GM18909 (cell line): ENCODE results near the gene AP1B1.
"Not testable (repeated sequence)": the region's sequence is repeated elsewhere in the genome, so short reads cannot be mapped to it uniquely, and the experiment has no call there.

Source experiments
- ATAC-seq: cut with Tn5 transposase; IDR thresholded peaks from one replicate; pipeline ENCODE4 v1.9.1; 2021; ENCODE audit warnings: mild to moderate bottlenecking; ENCODE audit not compliant: unreplicated experiment, poor library complexity

AP1B1 gene

DNA sequence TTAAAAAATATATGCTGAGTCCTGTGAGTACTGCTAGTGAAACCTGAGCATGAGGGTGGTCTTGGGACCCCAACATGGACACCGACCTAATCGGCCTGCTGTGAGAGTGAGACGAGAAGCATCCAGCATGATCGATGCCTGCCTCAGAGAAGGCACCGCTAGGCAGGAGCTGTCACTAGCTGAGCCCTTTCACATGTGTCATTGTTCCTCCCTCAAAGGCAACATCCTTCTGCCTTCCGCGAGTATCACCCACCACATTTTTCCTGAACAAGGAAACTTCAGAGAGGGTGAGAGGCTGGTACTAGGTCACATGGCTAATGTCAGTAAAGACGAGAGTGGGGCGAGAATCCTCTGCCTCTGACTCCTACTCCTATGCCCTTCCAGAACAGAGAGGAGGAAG, 35.6 kb downstream of the AP1B1 start:
- no peak for ATAC-seq

- ATAC-seq = no peak
Measured at GRCh38 chr22:29351891-29352290, 36.5 kb downstream of the AP1B1 start.

DNA sequence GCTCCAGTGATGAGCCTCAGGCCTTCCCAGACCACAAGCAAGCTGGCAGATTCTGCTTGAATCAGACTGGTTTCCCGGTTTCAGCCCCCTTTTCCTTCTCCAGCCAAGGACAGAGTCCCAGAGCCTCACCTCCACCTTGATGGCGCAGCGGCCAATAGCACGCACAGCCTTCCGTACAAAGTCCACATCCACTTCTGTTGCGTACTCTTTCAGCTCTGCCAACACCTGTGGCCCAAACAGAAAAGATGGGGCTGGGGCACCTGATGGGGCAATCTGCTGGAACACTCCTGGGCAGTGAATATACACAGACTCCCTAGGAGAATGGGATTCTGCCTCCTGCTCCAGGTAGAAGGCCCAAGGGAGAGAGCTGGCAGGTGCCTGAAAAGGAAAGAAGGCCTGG, 37.3 kb downstream of the AP1B1 start:
- no peak for ATAC-seq

- no peak for ATAC-seq
Measured at GRCh38 chr22:29348956-29349355, 39.4 kb downstream of the AP1B1 start.

DNA sequence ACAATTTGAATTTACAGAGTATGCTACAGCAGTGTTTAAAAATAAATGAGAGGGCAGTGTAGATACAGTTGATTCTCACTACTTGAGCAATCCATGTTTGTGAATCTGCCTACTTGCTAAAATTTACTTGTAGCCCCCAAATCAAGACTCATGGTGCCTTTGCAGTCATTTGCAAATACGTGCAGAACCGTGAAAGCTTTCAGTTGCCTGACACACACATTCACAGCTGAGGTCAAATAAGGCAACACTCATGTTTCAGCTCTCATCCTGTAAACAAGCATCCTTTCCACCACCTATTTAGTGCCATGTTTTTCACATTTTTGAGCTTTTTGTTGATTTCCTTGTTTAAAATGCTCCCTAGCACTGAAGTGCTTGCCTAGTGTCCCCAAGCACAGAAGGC, 40.3 kb downstream of the AP1B1 start:
- no peak for ATAC-seq

DNA sequence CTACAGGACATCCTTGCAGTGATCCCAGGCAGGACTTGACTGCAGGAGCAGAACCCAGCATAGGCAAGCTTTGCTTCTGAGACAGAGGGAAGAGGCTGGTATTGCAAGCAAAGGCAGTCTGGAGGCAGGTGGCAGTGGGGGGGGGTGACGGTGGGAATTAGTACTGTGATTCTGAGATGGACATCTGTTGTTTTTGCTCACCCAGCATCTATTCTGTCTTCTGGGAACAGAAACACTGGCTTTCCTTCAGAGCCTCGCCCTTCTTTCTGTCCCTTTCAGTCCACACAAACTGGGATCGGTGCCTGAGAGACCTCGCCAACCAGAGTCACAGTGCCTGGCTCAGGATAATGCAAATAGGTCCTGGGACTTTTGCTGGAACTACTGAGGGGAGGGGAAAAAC, 41.7 kb downstream of the AP1B1 start:
- no peak for ATAC-seq

GRCh38 chr22:29345932-29346331, 42.4 kb downstream of the AP1B1 start:
- ATAC-seq = no peak

DNA sequence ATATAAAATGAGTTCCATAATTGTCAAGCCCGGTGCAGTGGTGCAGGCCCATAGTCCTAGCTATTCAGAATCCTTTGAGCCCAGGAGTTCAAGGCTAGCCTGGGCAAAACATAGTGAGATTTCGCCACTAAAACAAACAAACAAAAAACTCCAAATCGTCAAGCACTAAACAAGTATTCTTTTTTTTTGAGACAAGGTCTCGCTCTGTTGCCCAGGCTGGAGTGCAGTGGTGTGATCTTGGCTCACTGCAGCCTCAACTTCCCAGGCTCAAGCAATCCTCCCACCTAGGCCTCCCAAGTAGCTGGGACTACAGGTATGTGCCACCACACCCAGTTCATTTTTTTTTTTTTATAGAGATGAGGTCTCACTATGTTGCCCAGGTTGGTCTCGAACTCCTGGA, 43.5 kb downstream of the AP1B1 start:
- not testable (repeated sequence) for ATAC-seq

DNA sequence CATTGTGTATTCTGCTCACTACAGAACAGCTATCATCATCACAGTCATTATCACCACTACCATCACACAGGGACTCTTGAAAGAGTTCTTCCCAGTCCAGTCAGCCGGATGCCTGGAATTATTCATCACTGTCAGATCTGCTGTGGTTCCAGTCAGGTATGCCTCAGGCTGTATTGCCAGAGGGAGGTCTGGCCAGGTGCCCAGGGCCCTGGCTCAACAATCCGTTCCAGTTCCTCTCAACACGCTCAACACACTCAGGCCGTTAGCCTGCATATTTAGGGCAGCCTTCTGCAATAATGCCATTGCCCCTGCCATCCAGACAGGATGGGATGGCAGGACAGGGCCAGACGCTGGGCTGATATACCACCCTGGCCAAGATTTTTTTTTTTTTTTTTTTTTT, 44.2 kb downstream of the AP1B1 start:
- no peak for ATAC-seq

- no peak for ATAC-seq
Measured at GRCh38 chr22:29343313-29343805, 45.0 kb downstream of the AP1B1 start.

DNA sequence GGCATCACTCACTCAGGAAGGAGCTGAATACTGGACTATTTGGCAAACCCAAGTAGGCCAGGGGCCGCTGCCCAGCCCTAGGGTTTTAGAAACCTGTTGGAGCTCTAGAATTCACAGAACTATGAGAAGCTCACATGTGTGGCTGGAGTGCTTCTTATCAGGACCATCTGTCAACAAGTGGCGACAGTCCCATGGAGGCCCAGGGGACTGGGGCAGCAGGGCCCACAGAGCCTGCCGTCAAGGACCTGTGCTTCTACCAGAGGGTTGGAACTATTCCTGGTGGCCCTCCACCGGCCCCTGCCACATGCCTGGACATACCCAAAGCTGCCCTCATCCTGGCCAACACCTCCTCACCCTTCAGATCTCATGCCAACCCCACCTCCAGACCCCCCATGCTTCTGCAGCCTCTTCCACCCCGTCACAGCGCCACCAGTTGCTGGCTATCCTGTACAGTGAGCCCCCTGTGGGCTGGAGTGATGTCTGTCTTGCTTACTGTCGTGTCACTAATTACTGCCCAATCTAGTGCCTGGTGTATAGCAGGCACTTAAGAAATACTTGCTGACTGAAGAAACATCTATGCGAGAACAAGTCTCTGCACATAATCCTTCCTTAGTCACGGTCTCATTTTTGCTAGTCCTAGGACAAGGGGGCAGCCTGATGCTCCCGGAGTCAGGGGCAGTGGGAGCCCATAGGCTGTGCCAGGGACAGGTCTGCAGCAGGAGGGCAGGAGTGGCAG, 45.6 kb downstream of the AP1B1 start:
- ATAC-seq = no peak

DNA sequence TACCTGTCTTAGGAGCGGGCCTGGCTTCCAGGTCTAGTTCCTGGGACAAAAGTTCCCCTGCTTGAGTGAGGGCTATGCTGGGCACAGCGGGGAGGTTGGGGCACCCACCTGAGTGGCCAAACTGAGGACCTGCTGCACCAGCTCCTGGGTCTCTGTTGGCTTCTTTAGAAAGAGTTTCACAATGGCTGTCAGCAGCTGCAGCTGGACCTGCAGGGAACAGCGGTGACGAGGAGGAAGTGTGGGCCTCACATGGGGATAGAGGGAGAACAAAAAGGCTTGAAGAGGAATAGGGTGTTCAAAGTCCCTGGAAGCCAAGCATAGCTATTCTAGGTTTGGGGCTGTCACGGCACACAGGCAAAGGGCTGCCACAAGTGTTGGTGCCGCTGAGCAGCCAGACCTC, 46.2 kb downstream of the AP1B1 start:
- ATAC-seq = no peak

GRCh38 chr22:29341849-29342127, 46.6 kb downstream of the AP1B1 start:
- ATAC-seq = no peak

- no peak for ATAC-seq
Measured at GRCh38 chr22:29341056-29341848, 47.1 kb downstream of the AP1B1 start.

DNA sequence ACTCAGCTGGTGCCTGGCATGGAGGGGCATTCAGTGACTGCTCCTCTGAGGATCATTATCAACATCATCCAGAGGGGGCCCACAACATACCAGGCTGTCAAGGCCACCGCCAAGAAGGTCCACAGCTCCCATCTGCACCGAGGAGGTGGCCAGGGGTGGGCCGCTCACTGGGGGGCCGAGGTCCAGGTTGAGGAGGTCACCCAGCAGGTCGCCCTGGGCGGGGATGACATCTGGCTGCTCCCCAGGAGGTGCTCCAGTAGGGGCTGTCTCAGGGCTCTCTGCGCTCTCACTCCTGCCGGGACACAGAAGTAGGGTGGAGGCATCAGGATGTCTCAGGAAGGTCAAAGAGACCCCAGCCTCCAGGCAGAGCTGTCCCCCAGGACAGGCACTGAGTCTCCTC, 47.8 kb downstream of the AP1B1 start:
- no peak for ATAC-seq

DNA sequence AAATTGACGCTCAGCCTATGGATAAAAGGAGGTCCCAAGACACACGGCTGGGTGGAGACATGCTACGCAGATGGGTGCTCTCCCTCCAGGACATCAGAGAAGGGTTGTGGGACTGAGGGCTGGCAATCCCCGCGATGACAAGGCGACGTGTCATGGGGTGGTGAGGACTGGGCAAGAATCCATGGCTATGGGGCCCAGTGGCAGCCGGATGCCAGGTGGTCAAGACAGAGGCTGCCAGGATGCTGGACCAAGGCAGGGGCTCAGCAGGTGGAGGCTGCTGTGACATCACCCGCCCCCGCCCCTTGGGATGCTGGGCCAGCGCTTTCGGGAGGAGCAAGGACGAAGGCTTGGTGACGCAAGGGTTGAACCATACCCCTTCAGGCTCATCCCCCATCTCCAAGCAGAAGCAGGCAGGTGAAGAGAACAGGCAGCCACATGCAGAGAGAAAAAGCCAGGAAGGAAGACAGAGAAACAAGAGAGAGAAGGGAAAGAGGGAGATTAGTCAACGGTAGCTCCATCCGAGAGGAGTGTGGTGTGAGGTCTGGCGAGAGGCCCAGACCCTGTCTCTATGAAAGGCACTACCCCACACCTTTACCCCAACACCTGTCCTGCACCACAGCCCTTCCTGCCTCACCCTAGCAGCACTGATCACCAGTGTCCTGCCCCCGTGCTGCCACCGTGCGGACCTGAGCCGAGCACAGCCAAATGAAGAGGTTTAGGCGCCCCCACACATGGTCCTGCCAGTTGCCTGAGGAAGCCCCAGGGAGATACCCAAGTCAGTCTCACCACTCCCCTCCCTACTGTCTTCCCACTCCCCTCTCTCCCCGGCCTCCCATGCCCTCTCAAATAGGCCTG, 48.8 kb downstream of the AP1B1 start:
- no peak for ATAC-seq

DNA sequence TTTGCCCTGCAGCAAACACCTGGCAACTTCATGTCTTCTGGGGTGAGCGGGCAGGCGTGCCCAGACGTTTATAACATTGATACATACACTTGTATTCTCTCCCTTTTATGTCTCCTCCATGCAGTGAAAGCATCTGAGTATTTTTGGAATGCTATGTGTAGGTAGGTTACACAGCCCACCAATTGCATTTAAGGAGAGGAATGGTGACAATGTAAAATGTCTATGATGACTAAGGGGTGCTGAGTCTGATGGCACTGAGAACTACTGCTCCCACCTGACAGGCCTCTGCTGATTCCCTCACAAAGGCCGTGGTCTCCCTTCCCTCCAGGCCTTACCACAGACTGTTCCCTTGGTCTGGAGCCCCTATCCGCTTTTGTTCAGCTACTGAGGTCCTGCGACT, 50.0 kb downstream of the AP1B1 start:
- ATAC-seq = no peak

- no peak for ATAC-seq
Measured at GRCh38 chr22:29337631-29338284, 50.6 kb downstream of the AP1B1 start.

DNA sequence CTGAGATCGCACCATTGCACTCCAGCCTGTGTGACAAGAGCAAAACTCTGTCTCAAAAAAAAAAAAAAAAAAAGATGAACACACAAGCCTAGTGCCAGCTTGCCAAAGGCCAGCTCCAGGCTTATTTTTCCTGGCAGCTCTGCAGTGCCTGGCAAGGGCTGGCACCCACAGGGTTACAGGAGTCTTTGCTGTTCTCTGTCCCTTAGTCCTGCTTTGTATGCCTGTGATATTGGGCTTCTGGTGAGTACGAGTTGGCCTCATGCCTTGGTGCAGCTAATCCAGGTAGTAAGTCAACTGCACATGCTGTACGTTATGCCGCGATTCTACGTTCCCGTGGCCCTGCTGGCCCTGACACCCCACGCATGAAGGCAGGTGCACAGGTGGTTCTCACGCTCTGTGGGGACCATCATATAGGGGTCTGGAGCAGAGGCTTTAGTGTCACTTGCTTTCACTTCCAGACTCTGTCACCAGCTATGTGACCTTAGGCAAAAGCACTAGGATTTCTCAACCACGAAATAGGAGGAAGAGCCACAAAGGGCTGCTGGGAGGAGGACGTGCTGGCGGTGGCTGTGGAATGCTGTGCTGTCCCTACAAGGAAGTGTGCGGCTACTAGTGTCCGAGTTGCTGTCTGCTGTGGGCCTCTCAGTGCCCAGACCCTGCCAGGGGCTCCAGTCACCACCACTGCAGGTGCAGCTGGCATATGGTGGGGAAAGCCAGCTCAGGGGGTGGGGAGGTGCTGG, 51.4 kb downstream of the AP1B1 start:
- ATAC-seq = no peak

DNA sequence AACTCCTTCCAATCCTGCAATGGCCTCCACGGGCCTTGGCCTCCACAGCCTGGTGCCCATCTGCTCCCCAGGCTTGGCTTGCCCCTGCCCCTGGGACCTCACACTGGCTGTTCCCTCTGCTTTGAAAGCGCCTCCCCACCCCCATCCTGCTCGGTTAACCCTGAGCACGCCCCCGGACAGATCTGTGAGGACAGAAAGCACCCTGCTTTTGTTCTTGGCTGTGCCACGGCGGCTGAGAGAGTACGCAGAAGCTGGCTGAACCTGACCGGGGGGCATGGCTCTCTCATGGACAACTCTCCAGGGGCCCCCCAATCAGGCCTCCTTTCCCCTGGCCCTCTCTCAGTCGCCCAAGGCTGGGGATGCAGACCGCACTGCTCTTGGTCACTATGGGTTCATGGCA, 52.7 kb downstream of the AP1B1 start:
- ATAC-seq = no peak
